ENCODE measurements around the gene DGCR2.

Gene DGCR2

DNA sequence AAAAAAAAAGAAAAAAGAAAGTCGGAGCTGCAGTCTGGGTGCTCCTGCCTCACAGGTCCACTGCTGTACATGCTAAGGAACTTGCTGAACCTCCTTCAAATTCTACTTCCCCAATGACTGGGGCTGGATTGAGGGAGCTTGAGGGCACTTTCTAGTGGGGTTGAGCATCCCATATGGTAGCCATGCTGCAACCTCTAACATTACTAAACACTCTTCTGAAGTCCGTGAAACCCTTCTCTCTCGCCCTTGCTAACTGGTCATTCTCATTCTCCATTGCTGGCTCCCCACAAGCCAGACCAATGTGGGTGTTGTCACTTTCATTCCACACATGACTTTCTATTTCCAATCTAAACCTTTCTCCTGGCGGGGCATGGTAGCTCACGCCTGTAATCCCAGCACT is 21.0 kb upstream of the DGCR2 start:
- no peak for TF ChIP-seq CTCF (IDR thresholded peaks at IDR 0.05; ENCODE audit: low read depth, low read length)
- DNase-seq (ENCODE audit: low read depth in 2 of 2), result no peak
- no peak overlapping the region for H3K4me3 ChIP-seq (replicated peaks in 1 of 2; ENCODE audit: low read depth in 2 of 2, low read length in 2 of 2)

GRCh38 chr22:19142394-19142793 is 20.2 kb upstream of the DGCR2 start:
- no peak for TF ChIP-seq CTCF (IDR thresholded peaks at IDR 0.05; ENCODE audit: low read depth, low read length)
- no peak overlapping the region for H3K4me3 ChIP-seq (replicated peaks in 1 of 2; ENCODE audit: low read depth in 2 of 2, low read length in 2 of 2)
- DNase-seq (ENCODE audit: low read depth in 2 of 2), result no peak

- H3K4me3 ChIP-seq (replicated peaks in 1 of 2; ENCODE audit: low read depth in 2 of 2, low read length in 2 of 2), result no peak overlapping the region
- no peak for DNase-seq (ENCODE audit: low read depth in 2 of 2)
- no peak for TF ChIP-seq CTCF (IDR thresholded peaks at IDR 0.05; ENCODE audit: low read depth, low read length)
Measured at GRCh38 chr22:19139974-19140373, 17.8 kb upstream of the DGCR2 start.

GRCh38 chr22:19139001-19139356 is 16.8 kb upstream of the DGCR2 start:
- TF ChIP-seq CTCF (IDR thresholded peaks at IDR 0.05; ENCODE audit: low read depth, low read length), result no peak
- H3K4me3 ChIP-seq (replicated peaks in 1 of 2; ENCODE audit: low read depth in 2 of 2, low read length in 2 of 2), result no peak overlapping the region
- DNase-seq (ENCODE audit: low read depth in 2 of 2), result no peak

- no peak for DNase-seq (ENCODE audit: low read depth in 2 of 2)
- no peak overlapping the region for H3K4me3 ChIP-seq (replicated peaks in 1 of 2; ENCODE audit: low read depth in 2 of 2, low read length in 2 of 2)
- no peak for TF ChIP-seq CTCF (IDR thresholded peaks at IDR 0.05; ENCODE audit: low read depth, low read length)
Measured at GRCh38 chr22:19138217-19139000, 16.2 kb upstream of the DGCR2 start.

DNA sequence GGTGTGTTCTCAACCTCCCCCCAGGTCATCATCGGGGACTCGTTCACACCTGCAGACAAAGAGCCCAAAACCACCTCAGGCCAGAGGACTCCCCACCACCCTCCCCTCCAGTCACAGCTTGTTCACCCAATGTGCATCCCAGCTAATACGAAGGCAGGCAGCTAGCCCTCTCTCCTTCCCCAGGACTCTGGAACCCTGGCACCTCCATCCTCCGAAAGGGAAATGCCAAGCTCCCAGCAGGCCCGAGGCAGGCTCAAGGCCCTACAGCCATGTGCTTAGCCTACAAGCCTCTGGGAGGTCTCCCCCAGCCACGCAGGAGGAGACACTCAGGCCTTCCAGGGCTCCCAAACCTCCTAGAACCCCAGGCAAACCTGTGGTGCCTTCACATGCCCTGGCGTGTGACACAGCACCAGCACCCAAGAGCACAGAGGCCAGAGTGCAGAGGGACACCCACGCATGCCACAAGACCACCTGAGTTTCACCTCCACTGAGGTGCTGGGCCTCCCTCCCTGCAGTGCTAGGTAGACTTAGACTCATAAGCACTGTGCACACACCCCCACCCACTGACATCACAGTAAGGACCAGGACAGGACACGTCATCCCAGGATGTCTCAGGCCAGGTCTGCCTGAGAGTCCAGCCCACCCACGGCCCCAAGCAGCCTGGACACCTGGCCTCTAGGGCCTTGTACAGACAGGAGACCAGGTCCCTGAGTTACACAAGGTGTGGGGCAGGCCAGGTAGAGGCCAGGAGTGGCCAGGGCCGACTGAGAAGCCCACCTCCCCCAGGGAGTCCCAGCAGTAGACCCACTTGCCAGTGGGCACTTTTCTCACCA is 15.4 kb upstream of the DGCR2 start:
- DNase-seq (ENCODE audit: low read depth in 2 of 2), result no peak
- no peak overlapping the region for H3K4me3 ChIP-seq (replicated peaks in 1 of 2; ENCODE audit: low read depth in 2 of 2, low read length in 2 of 2)
- no peak for TF ChIP-seq CTCF (IDR thresholded peaks at IDR 0.05; ENCODE audit: low read depth, low read length)
